Activated CD8-positive, alpha-beta memory T cell treated with anti-CD3 and anti-CD28 coated beads, Interleukin-2, amount 50 U/mL, for 4 hours (primary cell): ENCODE results near the gene ERBB4.

ENCODE experiments used
- DNase-seq: peaks from one replicate; pipeline ENCODE4 v3.0.0-alpha.2; 2020

ERBB4 gene

DNA sequence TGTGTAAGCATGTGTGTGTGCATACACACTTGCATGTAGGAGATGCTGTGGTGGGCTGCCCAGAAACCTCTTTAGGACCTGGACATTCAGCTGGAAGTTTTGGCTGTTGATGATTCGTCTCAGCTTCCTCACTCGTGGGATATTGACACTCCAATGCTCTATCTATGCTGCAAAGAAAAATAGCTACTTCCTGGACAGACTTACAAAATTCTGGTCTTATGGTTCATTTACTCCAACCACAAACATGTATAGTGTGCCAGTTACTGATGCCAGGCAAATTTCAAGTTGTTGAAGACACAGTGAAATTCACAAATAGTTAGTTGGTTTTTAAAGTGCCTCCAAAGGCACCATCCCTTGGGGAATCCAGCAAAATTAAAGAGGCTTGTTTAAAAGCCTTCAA is 1099.6 kb downstream of the ERBB4 start:
- DNase-seq = no peak

DNA sequence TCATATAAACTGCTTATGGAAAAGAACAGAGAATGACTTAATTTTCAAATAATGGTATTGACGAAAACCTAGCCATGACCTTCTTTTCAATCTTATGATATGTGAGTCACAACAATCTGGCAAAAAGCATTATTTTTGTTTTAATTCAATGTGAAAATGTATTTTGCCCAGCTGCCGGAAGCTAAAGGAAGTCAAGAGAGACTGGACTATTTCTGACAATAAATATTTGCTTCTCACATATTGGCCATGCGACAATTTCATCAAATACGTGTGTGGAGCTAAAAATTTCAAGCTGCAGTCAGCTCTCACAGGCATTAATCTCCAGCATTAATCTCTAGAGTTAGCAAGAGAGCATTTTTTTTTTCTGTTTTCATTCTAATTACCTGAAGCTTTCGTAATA is 1101.2 kb downstream of the ERBB4 start:
- no peak for DNase-seq

DNA sequence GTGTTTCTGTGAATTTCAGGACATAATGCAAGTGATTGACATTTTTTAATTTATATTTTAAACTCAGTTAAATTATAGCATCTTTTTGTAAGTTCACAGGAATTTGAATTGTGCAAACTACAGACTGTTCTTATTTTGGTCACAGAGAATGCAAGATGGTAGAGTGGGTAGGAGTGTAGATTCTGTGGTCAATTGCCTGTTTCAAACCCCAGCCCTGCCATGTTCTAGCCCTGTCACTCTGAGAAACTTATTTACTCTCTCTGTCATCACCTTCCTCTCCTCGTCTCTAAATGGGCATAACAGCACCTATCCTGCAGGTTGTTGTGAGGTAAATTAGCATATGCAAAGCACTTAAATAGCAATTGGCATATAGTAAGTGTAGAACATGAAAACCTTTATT is 1102.4 kb downstream of the ERBB4 start:
- no peak for DNase-seq

DNA sequence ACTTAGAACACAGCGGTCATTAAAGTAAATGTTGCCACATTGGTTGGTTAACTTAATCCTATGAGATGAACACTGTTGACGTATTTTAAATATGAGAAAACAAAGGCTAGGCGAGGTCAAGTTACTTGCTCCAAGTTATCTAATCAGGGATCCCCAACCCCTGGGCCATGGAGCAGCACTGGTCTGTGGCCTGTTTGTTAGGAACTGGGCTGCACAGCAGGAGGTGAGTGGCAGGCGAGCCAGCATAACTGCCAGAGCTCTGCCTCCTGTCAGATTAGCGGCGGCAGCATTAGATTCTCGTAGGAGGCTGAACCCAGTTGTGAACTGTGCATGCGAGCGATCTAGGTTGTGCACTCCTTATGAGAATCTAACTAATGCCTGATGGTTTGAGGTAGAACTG is 1103.3 kb downstream of the ERBB4 start:
- no peak for DNase-seq

DNA sequence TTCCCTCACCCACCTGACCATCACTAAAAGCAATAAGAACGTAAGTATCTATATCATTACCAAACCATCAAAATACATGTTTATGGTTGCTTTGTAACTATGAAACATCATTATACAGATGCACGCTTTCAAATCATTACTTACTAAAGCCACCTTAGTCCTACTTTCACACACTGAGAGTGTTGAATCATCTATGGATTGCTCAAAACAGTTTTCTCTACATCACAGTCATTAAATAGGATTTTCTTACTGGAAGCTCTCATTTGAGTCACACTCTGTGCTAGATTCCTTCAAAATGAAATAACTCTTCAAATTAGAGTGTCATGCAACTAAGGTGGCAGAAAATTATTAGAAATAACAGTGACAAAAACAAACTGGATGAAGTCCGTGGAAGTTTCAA is 1103.8 kb downstream of the ERBB4 start:
- DNase-seq = no peak

DNA sequence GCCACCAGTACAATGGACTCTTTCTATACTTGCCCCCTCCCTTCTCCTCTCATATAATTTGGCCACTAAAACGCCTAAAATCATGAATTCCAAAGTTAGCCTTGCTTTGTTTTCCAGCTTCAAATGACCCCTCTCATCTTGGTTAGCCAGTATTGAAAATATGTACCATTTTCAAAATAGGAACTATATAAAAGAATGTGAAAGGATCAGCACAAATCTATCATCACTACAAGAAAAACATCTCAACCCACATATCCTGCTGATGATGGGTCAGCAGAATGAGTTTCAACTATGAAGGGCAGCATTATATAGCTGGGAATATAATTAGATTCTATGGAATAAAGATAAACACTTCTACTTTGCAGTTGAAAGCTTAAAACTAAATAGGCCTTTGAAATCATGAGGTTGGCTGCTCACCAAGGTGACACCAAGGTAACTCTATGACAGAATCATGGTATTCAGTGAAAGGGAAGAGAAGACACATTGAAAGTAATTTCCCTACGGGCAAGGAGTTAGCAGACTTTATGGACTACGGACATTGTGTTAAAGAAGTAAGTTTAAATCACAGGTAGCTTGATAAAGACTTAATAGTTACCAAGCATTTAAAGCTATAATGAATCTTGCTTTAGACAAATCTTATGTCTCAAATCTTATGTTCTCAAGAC is 1109.2 kb downstream of the ERBB4 start:
- DNase-seq = no peak

DNA sequence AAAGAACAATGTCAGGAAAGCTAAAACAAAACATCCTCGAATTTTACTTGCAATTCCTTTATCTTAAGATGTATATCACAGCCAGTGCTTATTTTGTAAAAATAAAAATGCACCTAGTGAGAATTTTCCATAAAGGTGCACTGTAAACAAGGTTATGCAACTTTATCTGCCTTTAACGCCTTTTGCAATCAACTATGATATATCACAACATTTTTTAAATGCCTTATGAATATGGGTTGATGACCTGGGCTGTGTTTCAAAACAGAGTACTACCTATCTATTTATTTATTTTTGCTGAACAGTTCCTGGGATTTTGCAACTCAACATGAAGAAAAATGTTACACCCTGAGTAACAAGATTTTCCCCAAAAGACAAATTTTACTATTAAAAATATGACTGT is 1112.4 kb downstream of the ERBB4 start:
- no peak for DNase-seq

DNA sequence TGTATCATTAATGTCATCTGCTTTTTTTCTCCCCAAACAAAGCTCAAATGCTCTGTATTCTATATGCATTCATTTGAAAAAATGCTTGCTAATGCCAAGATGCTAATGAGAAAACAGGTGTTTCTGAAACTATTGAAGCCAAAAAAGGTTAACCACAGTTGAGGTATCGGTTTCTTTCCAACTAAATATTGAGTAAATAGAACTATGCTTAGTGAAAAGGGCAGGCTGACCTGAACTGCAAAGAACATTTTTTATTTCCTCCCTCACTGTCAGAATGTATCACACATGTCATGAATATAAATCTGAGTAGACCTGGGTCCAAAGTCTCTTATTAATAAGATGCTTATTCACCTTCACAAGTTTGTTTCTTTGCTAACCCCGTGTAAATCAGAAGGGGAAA is 1115.6 kb downstream of the ERBB4 start:
- DNase-seq = no peak

DNA sequence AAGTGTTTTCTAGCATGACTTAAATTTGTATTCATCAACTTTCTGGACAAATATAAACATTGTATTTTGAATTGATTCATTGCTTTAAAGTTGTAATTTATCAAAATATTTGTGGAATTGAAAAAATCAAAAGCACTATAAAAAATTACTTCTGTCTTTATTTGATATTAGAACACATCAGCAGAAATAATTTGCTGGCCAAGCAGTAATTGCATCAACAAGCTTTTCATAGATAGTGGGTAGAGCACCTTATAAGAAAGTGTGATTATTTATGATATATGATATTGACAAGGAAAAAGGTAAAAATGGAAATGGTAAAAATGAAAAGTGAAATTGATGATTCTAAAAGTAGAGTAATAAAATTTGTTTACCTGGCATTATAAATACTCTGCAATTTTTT is 1121.1 kb downstream of the ERBB4 start:
- no peak for DNase-seq

DNA sequence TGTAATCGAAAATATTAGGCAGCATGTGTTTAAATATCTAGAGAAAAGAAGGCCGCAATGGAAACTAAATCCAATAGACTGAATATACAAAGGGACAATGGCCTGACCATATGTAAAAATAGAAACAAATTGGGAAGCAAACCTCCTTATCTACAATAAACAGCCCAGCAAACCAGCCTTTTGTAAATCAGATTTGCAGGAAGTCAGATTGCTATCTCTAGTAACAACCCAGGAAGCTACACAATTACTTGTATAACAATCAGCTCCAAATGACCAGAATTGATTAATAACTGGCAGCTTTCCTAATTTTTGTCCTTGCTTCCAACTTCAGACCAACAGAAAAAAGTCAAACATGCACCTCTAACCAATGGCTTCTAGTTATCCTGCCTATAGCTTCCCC is 1122.2 kb downstream of the ERBB4 start:
- no peak for DNase-seq

DNA sequence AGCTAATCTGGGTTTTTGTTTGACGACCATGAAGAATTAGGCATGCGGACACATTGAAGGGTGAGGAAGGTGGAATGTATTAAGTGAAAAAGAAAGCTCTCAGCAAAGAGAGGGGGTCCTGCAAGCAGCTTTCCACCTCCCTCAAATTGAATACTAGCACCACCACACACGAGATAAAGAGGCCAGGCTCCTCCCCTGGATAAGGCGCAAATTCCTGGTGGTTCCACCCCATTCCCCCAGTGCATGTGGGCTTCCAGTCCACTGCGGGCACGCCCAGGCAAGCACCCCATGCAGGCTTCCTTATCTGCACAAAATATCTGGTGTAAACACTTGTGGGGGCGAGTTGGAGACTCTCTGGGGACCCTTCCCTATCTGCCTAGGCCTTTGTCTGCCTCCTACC is 1124.9 kb downstream of the ERBB4 start:
- no peak for DNase-seq

DNA sequence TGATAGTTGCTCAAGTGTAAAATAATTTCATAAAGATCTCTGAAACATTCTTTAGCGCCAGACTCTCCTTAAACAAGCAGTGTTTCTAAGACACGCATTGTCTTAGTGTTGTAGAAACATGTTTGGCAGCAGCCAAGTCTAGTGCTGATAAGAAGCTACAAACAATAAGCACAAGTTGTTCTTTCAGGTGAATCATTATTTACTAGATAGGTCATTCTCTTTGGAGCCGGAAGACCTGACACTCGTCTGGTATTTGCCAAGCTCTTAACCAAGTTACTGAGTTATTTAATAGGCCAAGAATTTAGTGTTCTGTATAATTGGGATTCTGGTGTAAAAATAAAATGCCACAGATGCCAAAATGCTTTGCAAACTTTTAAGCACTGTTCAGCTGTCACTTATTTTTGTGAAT is 1130.1 kb downstream of the ERBB4 start:
- no peak for DNase-seq

DNA sequence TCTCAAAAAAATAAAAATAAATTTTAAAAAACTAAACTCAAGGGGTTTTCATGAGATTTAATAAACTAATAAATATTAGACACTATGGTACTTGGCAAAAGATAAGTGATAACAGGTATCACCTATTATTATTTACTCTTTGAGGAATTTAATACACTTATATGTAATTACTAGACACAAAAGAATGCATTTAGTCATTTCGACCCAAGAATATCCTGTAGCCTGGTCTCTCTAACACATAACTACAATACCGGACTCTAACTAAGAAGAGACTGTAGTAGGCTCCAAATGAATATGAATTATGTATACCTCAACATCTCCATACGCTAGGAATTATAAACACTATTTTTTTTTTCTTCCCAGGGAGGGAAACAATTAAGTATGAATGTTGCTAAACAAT is 1131.5 kb downstream of the ERBB4 start:
- DNase-seq = no peak

DNA sequence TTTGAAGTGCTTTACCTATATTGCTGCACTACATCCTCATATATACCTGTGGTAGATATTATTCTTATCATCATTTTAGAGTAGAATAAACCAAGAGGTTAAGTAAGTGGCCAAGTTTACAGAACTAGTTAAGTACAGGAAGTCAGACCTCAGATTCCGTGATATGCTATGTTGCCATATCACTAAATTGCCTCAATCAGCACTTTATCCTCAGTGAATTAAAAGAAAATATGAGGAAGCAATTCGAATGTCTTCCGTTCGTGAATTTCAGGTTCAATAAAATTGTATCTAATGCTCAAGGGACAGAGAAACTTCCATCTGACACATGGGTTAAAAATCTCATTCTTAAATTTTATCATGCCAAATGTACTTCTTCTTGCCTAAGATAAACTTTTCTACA is 1133.6 kb downstream of the ERBB4 start:
- no peak for DNase-seq

DNA sequence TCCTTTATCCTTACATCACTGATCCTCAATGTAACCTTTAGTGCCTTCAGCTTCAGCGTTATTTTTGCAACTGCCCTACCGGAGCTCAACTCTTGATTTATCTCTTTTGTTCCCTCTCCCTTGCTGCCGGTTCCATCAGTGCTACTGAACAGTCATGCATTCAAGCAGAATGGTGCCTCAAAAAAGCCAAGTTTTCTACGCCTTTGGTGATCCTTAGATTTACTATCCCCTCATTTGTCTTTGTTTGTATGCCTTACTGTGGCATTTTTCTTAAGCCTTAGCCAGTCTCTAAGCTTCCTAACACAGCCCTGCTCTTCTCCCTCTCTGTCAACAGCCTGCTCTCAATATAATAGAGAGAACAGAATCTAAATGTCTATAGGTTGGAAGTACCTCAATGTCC is 1134.5 kb downstream of the ERBB4 start:
- DNase-seq = no peak

DNA sequence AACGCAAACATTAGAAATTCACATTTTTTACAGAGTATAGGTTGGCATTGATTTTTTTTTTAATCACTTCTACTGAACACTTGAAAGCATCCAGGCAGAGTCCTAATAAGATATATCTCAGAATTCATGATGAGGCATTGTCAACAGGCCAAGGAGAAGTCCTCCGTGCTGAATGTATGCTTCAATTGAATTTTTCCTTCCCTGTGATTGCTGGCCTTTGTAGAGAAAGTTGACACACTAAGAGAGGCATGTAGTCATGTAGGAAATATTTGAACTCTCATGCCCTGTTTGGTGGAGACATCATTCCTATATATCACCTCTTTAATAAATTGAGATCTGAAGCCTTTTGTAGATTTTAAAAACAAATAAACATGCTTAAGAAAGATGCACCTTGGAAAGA is 1137.3 kb downstream of the ERBB4 start:
- no peak for DNase-seq

DNA sequence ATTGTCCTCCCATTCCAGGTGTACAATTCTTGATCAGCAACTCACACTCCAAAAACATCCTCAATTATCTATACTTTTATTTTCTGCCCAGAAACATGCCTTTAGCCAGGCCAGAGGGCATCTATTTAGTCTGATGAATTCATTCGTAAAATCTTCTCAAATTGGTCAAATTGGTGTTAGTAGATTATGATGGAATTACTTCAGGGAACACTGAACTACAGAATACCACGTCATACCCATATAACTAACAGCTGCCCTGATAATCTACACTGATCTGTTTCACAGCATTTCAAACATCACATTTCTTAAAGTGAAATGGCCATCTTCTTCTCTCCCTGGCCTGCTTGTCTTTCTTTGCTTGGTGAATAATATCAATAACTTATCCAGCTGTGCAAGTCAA is 1140.8 kb downstream of the ERBB4 start:
- no peak for DNase-seq

DNA sequence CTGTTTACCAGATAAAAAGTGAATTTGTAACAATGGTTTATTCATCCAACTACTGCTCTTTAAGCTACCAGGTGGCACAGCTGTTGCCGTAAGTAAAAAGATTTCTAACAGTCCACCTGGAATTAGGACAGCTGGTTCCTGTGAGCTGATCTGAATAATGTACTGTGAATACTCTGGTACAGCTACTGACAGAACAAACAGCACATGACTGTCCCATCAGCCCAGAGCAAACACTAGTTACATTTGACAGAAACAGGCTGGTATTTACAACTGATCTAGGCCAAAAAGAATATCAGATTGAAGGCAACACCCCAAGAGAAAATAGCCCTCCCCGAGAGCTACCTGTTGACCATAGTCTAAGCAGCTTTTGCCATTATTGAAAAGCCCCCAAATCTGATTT is 1141.8 kb downstream of the ERBB4 start:
- no peak for DNase-seq

DNA sequence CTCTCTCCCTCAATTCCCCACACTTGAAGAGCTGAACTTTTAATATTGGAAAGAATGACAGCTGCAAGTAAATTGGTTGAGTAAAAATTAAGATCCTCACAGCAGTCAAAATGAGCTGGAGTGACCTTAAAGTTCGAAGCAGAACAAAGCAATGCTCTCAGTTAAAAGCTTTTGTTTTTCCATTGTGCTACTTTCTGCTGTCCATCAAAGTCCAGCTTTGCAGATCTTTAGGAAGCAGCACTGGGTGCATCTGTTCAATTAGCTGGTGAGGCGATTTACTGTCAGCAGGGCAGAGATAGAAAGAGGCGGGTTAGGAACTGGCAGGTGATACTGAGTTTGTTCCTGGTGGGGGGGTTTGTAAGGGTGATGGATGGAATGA is 1147.4 kb downstream of the ERBB4 start:
- DNase-seq = no peak

DNA sequence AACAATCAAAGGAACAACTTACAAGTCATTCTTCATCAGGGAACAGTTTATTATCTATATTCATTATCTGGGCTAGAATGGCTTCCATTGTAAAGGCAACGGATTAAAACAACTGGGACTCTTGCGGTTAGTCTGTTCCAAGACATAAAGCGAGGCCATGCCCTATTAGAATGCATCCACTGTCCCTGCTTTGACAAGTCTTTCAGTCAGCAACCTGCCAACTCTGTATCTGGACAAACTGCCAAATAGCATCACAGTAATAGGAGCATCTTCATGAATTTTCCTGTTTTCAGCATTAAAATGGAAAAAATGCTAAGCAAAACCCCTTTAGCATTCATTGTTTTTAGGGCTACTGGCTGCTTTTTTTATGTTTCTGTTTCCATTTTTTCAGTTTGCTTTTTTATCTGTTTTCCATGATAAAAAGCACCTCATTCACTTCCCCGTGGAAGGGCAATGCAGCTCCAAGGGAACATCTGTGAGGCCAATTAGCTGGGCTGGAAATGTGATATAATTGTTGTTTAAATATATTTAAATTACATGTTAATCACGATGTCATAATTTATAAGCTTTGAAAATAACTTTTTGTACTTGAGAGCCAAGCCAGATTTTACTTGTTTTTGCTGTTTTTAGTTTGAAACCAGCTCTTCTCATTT is 1147.9 kb downstream of the ERBB4 start:
- no peak for DNase-seq

DNA sequence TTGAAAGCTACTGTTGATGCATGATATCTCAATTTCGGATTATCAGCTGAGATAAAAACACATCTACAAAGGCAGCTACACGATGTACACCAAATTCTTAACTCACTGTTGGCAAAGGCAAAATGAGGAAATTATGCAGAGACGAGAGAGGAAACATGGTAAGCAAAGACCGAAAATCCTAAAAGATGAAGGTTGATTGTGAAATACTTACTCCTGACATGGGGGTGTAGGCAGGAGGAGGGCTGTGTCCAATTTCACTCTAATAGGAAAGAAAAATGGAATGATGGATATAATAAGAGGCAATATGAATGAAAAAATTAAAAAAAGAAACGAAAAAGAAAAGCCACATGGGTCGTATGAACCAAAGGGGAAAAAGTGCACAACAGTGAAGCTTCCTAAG is 1150.9 kb downstream of the ERBB4 start:
- no peak for DNase-seq

DNA sequence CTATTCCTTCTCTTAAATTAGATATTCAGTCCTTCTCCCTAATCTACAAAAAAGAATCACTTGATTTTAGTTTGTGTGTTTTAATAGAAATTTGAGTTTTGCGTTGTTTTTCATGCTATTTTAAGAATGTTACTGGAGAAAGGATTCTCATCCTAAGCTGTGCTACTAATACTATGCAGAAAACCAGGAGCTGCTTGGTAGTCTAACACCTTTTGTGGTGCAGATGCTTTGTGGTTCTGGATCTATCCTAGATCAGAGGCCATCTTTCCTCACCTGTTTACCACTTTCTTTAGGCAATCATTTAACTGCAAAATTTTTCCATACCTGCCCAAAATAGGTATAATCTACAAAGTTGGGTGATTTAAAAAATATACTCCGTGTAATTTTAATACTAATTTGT is 1158.6 kb downstream of the ERBB4 start:
- DNase-seq = no peak

DNA sequence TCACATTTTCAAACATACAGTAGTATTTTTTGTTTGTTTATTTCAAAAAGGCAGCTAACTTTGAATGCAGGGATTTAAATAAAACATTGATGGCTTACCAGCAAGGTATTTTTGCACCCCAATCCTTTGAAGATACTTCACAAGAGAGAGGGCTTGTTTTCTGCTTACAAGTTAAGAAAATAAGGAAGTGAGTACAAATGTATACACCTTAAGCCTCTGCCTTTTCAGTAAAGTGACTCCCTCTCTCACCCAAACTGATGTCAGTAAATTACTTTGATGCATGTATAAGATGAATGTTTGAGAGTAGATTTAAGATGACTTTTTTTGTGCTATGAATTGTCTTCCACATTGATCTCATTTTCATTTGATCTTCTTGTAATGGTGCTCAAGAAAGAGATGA is 1162.2 kb downstream of the ERBB4 start:
- no peak for DNase-seq

DNA sequence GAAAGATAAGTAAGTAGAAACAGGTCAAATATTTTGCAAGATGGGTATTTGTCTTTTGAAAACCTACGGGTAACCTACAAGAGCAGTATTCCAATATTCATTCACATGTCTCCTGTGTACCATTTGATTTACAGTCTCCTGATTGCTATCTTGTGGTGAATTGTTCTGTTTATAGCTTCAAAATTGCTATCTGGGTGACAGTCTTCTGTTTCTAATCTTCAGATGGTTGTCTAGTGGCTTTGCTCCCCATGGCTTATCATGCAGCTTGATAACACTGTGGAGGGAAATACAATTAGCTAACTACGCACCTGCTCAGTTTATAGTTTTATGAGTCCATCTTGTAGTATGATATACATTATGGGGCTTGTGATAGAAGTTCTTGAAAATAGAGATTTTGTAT is 1165.4 kb downstream of the ERBB4 start:
- DNase-seq = no peak

DNA sequence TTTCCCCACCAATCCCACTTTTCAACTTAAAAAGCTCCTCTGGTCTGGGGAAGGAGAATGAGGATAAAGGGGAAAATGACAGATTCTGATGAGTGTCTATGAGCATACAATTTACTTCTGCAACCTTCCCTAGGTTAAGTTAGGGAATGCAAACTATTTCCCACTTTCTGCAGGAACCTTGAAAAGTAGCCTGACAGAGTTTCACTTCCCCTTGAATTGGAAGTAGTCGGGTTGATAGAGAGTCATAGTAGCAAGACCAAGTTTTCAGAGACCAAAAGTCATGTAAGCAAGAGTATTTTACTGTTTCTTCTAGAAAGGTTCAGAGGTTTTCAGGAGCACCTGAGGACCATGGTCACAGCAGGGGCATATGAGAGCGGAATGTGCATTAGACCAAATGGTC is 1167.1 kb downstream of the ERBB4 start:
- DNase-seq = no peak
